CD4-positive, alpha-beta T cell treated with Interleukin-6 for 4 hours (primary cell): ENCODE results near the gene SIMC1.

Experiments
- DNase-seq: peaks from one replicate; pipeline ENCODE4 v3.0.0-alpha.2; 2020; ENCODE audit warnings: mixed read lengths

Gene SIMC1

DNA sequence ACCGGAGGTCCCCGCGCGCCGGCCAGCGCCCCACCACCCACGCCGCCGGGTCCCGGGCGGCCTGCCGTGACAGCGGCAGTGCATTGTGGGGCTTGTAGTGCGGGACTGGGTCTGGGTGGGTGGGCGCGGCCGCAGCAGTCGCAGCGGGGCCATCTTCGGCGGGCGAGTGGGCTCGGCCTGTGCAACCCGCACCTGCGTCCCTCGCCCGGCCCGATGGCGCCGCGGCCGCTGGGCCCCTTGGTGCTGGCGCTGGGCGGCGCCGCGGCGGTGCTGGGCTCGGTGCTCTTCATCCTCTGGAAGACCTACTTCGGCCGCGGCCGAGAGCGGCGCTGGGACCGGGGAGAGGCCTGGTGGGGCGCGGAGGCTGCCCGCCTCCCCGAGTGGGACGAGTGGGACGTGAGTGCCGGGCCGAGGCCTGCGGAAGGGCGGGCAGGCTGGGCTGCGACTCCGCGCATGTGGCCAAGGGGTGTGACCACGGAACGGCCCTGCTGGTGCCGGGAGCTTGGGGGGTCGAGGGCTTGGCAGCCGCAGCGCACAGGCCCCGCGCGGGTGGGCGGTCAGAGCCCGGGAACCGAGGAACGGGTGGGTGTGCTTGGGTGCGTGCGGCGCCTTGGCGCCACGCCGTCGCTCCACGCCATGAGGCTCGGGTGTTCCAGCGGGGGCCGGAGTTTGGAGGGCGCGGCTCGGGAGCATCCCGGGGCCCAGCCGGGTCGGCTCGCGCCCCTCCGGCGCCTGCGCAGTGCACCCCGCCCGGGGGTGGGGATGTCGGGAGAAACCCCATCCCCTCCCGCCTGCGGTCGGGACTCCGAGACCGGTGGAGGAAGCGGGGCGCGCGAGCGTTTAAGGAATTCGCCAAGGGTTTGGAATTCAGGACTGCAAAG lies 127.4 kb downstream of the SIMC1 start, which contains the start of gene ARL10:
TSS of gene ARL10 (plus strand) at position 137 of the 881 bp plus-strand sequence. CDS start at position 214, 77 bp downstream.
- DNase-seq, result peak; percentile 70

DNA sequence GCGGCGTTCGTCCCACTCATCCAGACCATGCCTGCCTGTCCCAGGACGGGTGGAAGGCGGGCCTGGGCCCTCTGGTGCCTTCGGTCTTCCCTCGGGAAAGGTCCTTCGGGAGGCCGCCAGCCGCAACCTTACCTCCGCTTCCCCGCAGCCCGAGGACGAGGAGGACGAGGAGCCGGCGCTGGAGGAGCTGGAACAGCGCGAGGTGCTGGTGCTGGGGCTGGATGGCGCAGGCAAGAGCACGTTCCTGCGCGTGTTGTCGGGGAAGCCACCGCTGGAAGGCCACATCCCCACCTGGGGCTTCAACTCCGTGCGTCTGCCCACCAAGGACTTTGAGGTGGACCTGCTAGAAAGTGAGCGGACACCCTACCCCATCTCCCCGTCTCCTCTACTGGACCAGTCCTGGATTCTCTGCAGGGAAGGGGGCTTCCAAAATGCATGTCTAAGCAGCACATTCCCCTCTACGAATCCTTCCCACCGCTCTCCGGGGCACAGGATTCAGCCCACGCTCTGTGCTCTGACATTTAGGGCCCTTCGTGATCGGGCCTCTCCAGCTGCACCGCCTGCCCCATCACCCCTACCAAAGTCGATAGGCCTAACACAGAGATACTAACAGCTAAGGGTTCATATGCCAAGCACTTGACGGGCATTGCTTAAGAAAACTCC lies 128.1 kb downstream of the SIMC1 start:
- no peak for DNase-seq

- DNase-seq, result no peak
These were observed 130.5 kb downstream of the SIMC1 start for GRCh38 chr5:176368726-176369125.

GRCh38 chr5:176369934-176370711 lies 131.9 kb downstream of the SIMC1 start:
- DNase-seq, result no peak

GRCh38 chr5:176371621-176372539 lies 133.7 kb downstream of the SIMC1 start:
- DNase-seq, result no peak

DNA sequence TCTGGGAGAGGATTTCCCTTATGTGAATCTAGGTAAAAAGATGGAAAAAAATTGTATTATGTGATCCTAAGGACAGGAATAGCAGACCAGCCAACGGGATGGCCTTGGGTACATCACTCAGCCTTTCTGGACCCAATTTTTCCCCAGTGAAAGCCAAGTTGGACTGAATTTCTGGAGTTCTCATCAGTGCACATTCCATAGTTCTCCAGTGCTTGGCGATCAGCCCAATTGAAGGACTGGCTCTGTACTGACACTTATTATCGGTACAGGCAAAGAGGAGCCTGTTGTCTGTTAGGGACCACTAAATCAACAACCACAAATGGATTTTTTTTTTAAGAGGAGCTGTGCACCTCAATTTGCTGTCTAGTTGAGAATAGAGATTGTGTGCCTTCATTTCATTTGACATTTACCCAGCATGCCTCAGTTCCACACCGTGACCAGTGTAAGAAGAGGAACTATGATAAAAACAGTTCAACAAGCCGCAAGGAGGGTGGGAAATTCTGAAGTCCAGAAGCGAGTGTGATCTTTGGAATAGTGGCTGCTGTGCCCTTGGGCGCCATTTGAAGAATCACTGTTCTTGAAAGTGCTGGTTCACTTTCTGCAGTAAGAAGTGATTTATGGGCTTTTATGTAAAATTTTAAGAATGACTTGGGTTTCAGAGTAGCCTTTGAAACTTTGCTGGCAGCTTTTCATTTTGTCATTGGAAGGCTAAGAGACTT lies 135.0 kb downstream of the SIMC1 start:
- DNase-seq, result no peak

DNA sequence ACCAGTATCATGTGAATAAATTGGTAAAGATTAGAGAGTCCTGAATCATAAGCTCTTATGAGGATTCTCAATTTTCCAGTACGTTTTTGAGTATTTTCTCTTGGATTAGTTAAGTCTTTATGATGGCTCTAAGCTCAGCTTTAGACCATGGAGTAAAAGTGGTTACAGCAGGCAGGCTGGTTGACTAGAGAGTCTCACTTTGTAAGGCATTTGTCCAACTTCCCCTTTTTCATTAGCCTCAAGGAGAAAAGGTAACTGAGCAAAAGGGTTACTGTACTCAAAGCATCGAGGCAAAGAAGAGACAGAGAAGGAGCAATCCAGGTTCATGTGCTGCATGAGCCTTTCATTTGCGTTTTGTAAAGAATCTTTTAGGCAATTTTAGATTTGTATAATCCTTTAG lies 141.7 kb downstream of the SIMC1 start:
- DNase-seq, result no peak

DNA sequence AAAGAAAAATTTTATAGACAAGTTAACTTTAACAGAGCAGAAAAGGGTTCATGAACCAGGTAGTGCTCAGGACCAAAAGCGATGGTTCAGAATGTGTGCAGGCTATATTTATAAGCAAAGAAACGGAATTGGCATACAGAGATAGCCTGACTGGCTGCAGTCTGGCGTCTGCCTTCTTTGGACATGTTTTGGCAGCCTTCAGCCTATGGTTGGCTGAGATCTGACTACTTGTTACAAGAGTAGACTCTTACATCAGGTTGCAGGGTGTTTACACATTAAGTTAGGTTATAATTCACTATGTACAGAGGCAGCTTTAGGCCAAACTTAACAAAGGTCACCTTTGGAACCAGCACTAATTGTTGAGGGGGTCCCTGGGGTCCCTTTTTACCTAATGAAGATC lies 143.2 kb downstream of the SIMC1 start:
- DNase-seq, result no peak

GRCh38 chr5:176381979-176382378 lies 143.8 kb downstream of the SIMC1 start:
- no peak for DNase-seq

DNA sequence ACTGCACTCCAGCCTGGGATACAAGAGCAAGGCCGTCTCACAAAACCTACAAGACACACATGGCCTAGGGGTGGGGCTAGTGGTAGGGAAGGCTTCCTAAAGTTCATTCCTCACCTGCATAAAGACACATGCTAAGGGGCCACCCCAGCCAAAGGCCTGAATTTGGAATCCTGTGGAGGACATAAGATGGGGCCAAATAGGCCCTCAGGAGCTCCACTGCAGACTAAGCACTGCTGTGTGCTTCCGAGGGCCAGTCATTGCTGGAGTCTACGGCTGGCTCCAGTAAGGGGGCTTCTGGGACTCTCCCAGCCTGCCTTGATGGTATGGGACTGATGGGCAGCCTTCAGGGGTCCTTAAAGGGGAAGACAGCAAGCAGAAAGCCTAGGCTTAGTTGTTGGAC lies 144.5 kb downstream of the SIMC1 start:
- no peak for DNase-seq

DNA sequence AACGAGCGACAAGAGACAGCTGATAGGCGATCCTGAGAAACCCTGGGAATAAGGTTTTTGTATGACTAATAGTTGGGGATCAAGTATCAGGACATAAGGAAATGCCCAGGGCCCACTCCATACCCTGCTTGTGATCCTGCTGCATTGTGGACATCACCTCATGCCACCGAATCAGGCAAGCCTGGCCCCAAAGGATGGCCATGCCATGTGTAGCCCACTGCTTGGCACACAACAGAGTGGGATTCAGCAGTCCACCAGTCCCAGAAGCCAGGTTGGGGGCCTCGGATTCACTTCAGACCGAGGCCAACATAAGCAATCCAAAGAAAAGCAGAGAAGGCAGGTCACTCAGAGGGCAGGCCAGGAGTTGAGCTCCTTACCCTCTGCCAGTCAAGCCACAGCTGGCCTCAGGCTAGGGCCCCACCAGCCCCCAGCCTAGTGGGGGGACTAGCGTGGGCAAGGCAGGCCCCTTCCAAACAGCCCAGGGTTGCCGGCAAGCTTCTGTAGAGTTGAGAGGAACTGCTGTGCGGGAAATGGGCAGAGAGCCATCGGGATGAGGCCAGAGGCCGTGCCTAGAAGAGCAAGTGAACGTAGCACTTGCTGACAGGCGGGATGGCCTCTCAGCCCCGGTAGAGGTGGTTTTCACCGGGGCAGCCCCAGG lies 145.2 kb downstream of the SIMC1 start:
- no peak for DNase-seq

GRCh38 chr5:176383961-176384360 lies 145.7 kb downstream of the SIMC1 start:
- no peak for DNase-seq

DNA sequence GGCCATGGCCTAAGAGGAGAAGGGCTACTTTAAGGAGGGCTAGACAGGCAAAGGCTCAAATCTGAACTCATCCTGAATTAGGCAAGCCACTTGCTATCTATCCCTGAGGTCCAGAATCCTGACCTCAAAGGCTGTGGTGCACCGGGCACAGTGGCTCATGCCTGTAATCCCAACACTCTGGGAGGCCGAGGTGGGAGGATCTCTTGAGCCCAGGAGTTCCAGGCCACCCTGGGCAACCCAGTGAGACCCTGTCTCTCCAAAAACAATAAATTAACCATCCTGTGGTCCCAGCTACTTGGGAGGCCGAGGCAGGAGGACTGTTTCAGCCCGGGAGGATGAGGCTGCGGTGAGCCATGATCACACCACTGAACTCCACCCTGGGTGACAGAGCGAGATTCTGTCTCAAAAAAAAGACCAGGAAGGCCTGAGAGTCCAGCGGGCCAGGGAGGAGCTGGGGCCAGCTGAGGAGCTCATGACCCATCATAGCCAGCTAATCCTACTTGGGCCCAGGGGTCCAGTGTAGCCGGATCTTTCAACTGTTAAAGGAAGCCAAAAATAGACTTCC lies 146.2 kb downstream of the SIMC1 start:
- DNase-seq, result no peak

- DNase-seq, result no peak
These were observed 146.8 kb downstream of the SIMC1 start for GRCh38 chr5:176384991-176385390.

- no peak for DNase-seq
These were observed 148.3 kb downstream of the SIMC1 start for GRCh38 chr5:176386491-176386890.

GRCh38 chr5:176387384-176387925 lies 149.2 kb downstream of the SIMC1 start:
- no peak for DNase-seq

GRCh38 chr5:176388003-176388443 lies 149.8 kb downstream of the SIMC1 start:
- no peak for DNase-seq

DNA sequence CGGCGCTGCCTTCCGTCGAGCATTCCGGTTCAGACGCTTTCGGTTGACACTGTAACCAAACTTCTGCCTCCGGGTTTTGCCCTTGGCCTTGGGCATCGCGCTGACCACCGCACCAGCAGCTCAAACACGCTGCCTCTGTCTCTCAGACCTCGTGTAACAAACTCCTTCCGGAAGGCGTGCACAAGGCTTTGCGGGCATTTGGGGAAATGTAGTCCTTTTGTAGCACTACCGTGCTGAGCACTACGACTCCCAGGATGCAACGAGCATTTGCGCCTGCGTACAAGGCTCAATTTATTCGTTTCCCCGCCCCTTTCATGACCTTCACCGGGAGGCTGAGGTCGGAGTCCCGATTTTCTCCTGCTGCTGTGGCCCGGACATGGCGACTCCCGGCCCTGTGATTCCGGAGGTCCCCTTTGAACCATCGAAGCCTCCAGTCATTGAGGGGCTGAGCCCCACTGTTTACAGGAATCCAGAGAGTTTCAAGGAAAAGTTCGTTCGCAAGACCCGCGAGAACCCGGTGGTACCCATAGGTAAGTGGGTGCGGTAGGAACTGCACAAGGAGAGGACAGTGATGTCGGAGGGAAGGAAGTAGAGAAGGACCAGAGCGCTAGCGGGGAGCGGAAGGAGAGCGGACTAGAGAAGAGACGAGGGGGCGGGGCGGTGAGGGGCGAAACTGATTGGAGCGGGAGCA lies 150.4 kb downstream of the SIMC1 start, which contains the start of the genes HIGD2A and NOP16:
TSS of gene HIGD2A (plus strand) at position 308 of the 691 bp plus-strand sequence. CDS start at position 377, 69 bp downstream.
TSS of gene NOP16 (minus strand) at position 155 of the 691 bp plus-strand sequence. CDS start at position 96, 59 bp downstream.
- DNase-seq, result peak; percentile 100
